Activated T-helper 1 cell treated with anti-CD3 and anti-CD28 coated beads, Interleukin-12 subunit alpha, Interleukin-12 subunit beta, Interleukin-2, Interleukin-4 antibody, amounts not matched to agents 30 ng/mL and 10 ng/mL and 1 ng/mL, durations not matched to agents 14 hours and 24 hours and 36 hours (primary cell): ENCODE measurements around the gene TIAM2. TPM values are rescaled to one million over a fixed set of nuclear protein-coding genes. Genes with fewer than 3 reads are reported as not detected.
"Not testable (repeated sequence)": the region's sequence is repeated elsewhere in the genome, so short reads cannot be mapped to it uniquely, and the experiment has no call there.

Experiments used
- DNase-seq: peaks from one replicate; pipeline ENCODE4 v3.0.0; 2021; ENCODE audit warnings: low spot score
- H3K27ac Mint-ChIP-seq: one replicate; pipeline ENCODE4 v1.8.0; 2021; ENCODE audit warnings: mild to moderate bottlenecking, mixed read lengths
- H3K27me3 Mint-ChIP-seq: one replicate; pipeline ENCODE4 v1.8.0; 2022; ENCODE audit warnings: mild to moderate bottlenecking, moderate library complexity, mixed read lengths; ENCODE audit not compliant: insufficient read depth
- H3K36me3 Mint-ChIP-seq: one replicate; pipeline ENCODE4 v1.8.0; 2021; ENCODE audit warnings: low read depth, mixed read lengths
- H3K4me1 Mint-ChIP-seq: one replicate; pipeline ENCODE4 v1.8.0; 2021; ENCODE audit warnings: low read depth, mixed read lengths
- H3K4me3 Mint-ChIP-seq: one replicate; pipeline ENCODE4 v1.8.0; 2021; ENCODE audit warnings: mild to moderate bottlenecking, moderate library complexity, mixed read lengths
- H3K9me3 Mint-ChIP-seq: one replicate; pipeline ENCODE4 v1.8.0; 2021; ENCODE audit warnings: mixed read lengths
- intact Hi-C: fragments of 100-400 bp; cut with micrococcal nuclease; formaldehyde crosslinking; loops from one replicate; pipeline ENCODE4 v1.15.1; 2024
- total RNA-seq: library from RNA; stranded (reverse); gene quantifications from 2 replicates; pipeline ENCODE4 v1.2.3, GENCODE V29; 2022

The TIAM2 gene
- total RNA-seq, 1 donor from 2014 or later = 95.6 TPM

DNA sequence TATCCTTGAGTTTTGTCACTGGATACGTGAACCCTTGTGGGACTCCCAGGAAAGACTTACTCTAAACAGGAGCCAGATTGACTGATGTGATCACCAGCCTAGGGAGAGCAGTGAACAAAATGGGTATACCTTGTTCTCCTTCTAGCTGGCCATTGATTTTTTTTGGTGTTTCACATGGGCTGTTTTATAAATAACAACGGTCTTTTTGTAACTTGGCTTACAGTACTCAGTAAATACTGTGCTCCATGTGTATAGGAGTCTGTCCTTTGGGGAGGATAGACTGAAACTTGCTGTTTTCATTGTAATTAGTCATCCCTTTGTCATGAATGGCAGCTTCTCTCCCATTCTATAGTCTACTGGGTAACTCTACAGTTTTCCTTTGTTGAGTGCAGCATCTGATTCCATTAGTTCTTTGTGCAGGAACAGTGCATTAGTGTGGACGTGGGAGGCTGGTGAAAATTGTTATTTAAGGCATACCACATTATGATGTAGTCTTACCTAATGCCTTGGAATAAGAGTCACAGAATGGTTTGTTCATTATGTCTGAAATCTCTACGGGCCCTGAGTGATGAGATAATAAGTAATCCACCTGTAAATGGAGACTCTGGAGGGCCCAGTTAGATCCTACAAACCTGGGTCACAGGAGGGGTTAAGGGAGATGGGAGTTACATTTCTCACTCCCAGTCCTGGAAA, 89.5 kb downstream of the TIAM2 start:
- no peak overlapping the region for H3K27ac Mint-ChIP-seq
- no peaks in the 10 kb centered on the region for H3K9me3 Mint-ChIP-seq
- H3K4me1 Mint-ChIP-seq = peaks cover 24% of the 10 kb centered on the region
- intact Hi-C loops = no loop called here
- peaks cover 2% of the 10 kb centered on the region for H3K27me3 Mint-ChIP-seq
- peaks cover 6% of the 10 kb centered on the region for H3K36me3 Mint-ChIP-seq
- no peak for DNase-seq
- H3K4me3 Mint-ChIP-seq = no peak overlapping the region

GRCh38 chr6:155085582-155086257, 90.6 kb downstream of the TIAM2 start:
- no peak overlapping the region for H3K4me3 Mint-ChIP-seq
- peaks cover 2% of the 10 kb centered on the region for H3K27me3 Mint-ChIP-seq
- intact Hi-C loops = no loop called here
- DNase-seq = no peak
- peaks cover 4% of the 10 kb centered on the region for H3K36me3 Mint-ChIP-seq
- no peaks in the 10 kb centered on the region for H3K9me3 Mint-ChIP-seq
- H3K27ac Mint-ChIP-seq = no peak overlapping the region
- peaks cover 12% of the 10 kb centered on the region for H3K4me1 Mint-ChIP-seq

DNA sequence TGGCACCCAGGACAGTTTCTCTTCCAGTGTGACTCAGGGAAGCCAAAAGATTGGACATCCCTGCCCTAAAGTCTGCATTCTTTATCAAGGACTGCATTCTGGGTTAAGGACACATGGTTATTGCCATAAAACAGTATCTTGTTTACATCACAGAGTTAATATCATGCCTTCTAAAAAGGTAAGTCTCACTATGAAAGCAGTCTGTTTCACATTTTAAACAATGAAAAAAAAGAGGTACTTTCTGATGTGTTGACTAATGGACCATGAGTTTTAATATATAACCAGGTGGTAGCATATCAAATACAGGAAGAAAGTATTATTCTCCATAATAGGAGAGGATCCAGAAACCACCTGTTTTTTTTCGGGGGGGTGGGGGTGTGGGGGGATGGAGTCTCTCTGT, 93.7 kb downstream of the TIAM2 start:
- Mint-ChIP-seq H3K9me3 (no peaks in the 10 kb centered on the region), H3K4me1 (peaks cover 11% of the 10 kb centered on the region), H3K27me3 (no peaks in the 10 kb centered on the region), H3K27ac (no peak overlapping the region), H3K4me3 (no peak overlapping the region), H3K36me3 (peaks cover 14% of the 10 kb centered on the region)
- intact Hi-C loops = no loop called here
- DNase-seq = no peak

- peaks cover 15% of the 10 kb centered on the region for H3K36me3 Mint-ChIP-seq
- intact Hi-C loops = no loop called here
- no peaks in the 10 kb centered on the region for H3K27me3 Mint-ChIP-seq
- no peak for DNase-seq
- H3K4me3 Mint-ChIP-seq = no peak overlapping the region
- no peaks in the 10 kb centered on the region for H3K9me3 Mint-ChIP-seq
- H3K27ac Mint-ChIP-seq = no peak overlapping the region
- H3K4me1 Mint-ChIP-seq = peaks cover 9% of the 10 kb centered on the region
Observed at GRCh38 chr6:155089746-155090145, 94.6 kb downstream of the TIAM2 start.

GRCh38 chr6:155090166-155090565, 95.1 kb downstream of the TIAM2 start:
- DNase-seq = no peak
- intact Hi-C loops = no loop called here
- Mint-ChIP-seq H3K27me3 (no peaks in the 10 kb centered on the region), H3K27ac (no peak overlapping the region), H3K9me3 (no peaks in the 10 kb centered on the region), H3K4me3 (no peak overlapping the region), H3K36me3 (peaks cover 19% of the 10 kb centered on the region), H3K4me1 (peaks cover 7% of the 10 kb centered on the region)

DNA sequence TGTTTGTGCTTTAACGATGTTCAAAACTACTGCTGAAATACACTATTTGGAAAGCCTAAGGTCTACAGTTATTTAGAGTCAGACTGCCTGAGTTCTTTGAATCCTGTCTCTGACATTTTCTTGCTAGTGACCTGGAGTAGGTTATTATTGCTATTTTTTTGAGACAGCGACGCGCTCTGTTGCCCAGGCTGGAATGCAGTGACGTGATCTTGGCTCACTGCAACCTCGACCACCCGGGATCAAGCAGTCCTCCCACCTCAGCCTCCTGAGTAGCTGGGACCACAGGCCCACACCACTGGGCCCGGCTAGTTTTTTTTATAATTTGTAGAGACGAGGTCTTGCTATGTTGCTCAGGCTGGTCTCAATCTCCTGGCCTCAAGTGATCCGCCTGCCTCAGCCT, 96.6 kb downstream of the TIAM2 start:
- no peak overlapping the region for H3K27ac Mint-ChIP-seq
- no peaks in the 10 kb centered on the region for H3K27me3 Mint-ChIP-seq
- H3K4me3 Mint-ChIP-seq = no peak overlapping the region
- H3K36me3 Mint-ChIP-seq = peaks cover 23% of the 10 kb centered on the region
- intact Hi-C loops = no loop called here
- peaks cover under 1% of the 10 kb centered on the region for H3K9me3 Mint-ChIP-seq
- H3K4me1 Mint-ChIP-seq = peaks cover 12% of the 10 kb centered on the region
- no peak for DNase-seq

- peaks cover 4% of the 10 kb centered on the region for H3K9me3 Mint-ChIP-seq
- no peak overlapping the region for H3K4me3 Mint-ChIP-seq
- no peak for DNase-seq
- H3K4me1 Mint-ChIP-seq = peaks cover 15% of the 10 kb centered on the region
- peaks cover 29% of the 10 kb centered on the region for H3K36me3 Mint-ChIP-seq
- no peak overlapping the region for H3K27ac Mint-ChIP-seq
- intact Hi-C loops = no loop called here
- no peaks in the 10 kb centered on the region for H3K27me3 Mint-ChIP-seq
Observed at GRCh38 chr6:155093430-155093829, 98.3 kb downstream of the TIAM2 start.

GRCh38 chr6:155100087-155100486, 105.0 kb downstream of the TIAM2 start:
- Mint-ChIP-seq H3K4me1 (peaks cover 32% of the 10 kb centered on the region), H3K36me3 (peaks cover 17% of the 10 kb centered on the region), H3K27ac (no peak overlapping the region), H3K27me3 (no peaks in the 10 kb centered on the region), H3K4me3 (no peak overlapping the region), H3K9me3 (peaks cover 4% of the 10 kb centered on the region)
- DNase-seq = no peak
- intact Hi-C loops = loop anchor here (10.0 kb wide), 1 partner anchor 425 kb away; no protein-coding TSS in a partner anchor

GRCh38 chr6:155100591-155100990, 105.5 kb downstream of the TIAM2 start:
- peaks cover 4% of the 10 kb centered on the region for H3K9me3 Mint-ChIP-seq
- no peak overlapping the region for H3K27ac Mint-ChIP-seq
- no peak for DNase-seq
- H3K4me1 Mint-ChIP-seq = peaks cover 37% of the 10 kb centered on the region
- H3K4me3 Mint-ChIP-seq = no peak overlapping the region
- no peaks in the 10 kb centered on the region for H3K27me3 Mint-ChIP-seq
- intact Hi-C loops = loop anchor here (10.0 kb wide), 1 partner anchor 426 kb away; no protein-coding TSS in a partner anchor
- H3K36me3 Mint-ChIP-seq = peaks cover 14% of the 10 kb centered on the region

GRCh38 chr6:155103083-155103645, 108.0 kb downstream of the TIAM2 start:
- not testable (repeated sequence) for H3K27ac Mint-ChIP-seq, DNase-seq, H3K4me3 Mint-ChIP-seq, H3K27me3 Mint-ChIP-seq, H3K9me3 Mint-ChIP-seq
- H3K36me3 Mint-ChIP-seq = peaks cover 16% of the 10 kb centered on the region
- peaks cover 49% of the 10 kb centered on the region for H3K4me1 Mint-ChIP-seq
- intact Hi-C loops = loop anchor here (2.0 to 10.0 kb wide), 2 partner anchors 14 to 428 kb away; no protein-coding TSS in a partner anchor

GRCh38 chr6:155103816-155104366, 108.8 kb downstream of the TIAM2 start:
- intact Hi-C loops = loop anchor here (1.0 to 10.0 kb wide), 5 partner anchors 13 to 429 kb away; partner anchors contain the start of gene TIAM2
- Mint-ChIP-seq H3K36me3 (peaks cover 17% of the 10 kb centered on the region), H3K9me3 (no peaks in the 10 kb centered on the region), H3K27me3 (no peaks in the 10 kb centered on the region), H3K4me3 (peak overlapping the region; percentile 65), H3K27ac (peak overlapping the region; percentile 79), H3K4me1 (peaks cover 55% of the 10 kb centered on the region)
- DNase-seq = no peak

GRCh38 chr6:155106456-155107115, 111.5 kb downstream of the TIAM2 start:
- H3K36me3 Mint-ChIP-seq = peaks cover 30% of the 10 kb centered on the region
- DNase-seq = no peak
- no peaks in the 10 kb centered on the region for H3K27me3 Mint-ChIP-seq
- no peaks in the 10 kb centered on the region for H3K9me3 Mint-ChIP-seq
- peak overlapping the region; percentile 91 for H3K4me3 Mint-ChIP-seq
- intact Hi-C loops = loop anchor here (1.0 to 10.0 kb wide), 7 partner anchors 10 to 432 kb away; no protein-coding TSS in a partner anchor
- H3K27ac Mint-ChIP-seq = peak overlapping the region; percentile 87
- H3K4me1 Mint-ChIP-seq = peaks cover 79% of the 10 kb centered on the region
